MCF 10A (cell line): Measurements from ENCODE around the gene ATG12. TPM values are rescaled to one million over a fixed set of nuclear protein-coding genes. Genes with fewer than 3 reads are reported as not detected.

Experiments used
- BruUV-seq: library from RNA; stranded (reverse); fragments of 400-500 nt; replicated peaks from 2 replicates; lab custom pipeline; 2021; lab: Mats Ljungman, UMichigan
- CTCF ChIA-PET: fragments of 300-600 bp; sonication (Branson Sonifier 250); formaldehyde crosslinking; extraction: SDS; loops from one replicate; lab custom pipeline; 2021; ENCODE audit warnings: antibody characterized with exemption, inconsistent platforms; lab: Yijun Ruan, JAX
- POLR2A ChIA-PET: fragments of 300-600, 350-650 bp; sonication (Branson Sonifier 250); formaldehyde crosslinking; extraction: SDS; loops from one replicate; lab custom pipeline; 2020; ENCODE audit warnings: antibody characterized with exemption, inconsistent platforms; lab: Yijun Ruan, JAX
- DNase-seq: peaks from one replicate; pipeline ENCODE4 v3.0.0-alpha.2; 2018; ENCODE audit not compliant: unreplicated experiment
- H3K27ac Mint-ChIP-seq: one replicate; pipeline ENCODE4 v1.8.0; 2022; ENCODE audit warnings: mild to moderate bottlenecking, low read depth, mixed read lengths; ENCODE audit not compliant: unreplicated experiment
- H3K27me3 Mint-ChIP-seq: one replicate; pipeline ENCODE4 v1.8.0; 2022; ENCODE audit warnings: mixed read lengths; ENCODE audit not compliant: insufficient read depth, unreplicated experiment
- H3K36me3 Mint-ChIP-seq: one replicate; pipeline ENCODE4 v1.8.0; 2022; ENCODE audit warnings: mild to moderate bottlenecking, moderate library complexity, mixed read lengths; ENCODE audit not compliant: insufficient read depth, unreplicated experiment
- H3K4me1 Mint-ChIP-seq: one replicate; pipeline ENCODE4 v1.8.0; 2022; ENCODE audit warnings: mixed read lengths; ENCODE audit not compliant: insufficient read depth, unreplicated experiment
- H3K4me3 Mint-ChIP-seq: one replicate; pipeline ENCODE4 v1.8.0; 2022; ENCODE audit warnings: mild to moderate bottlenecking, moderate library complexity, mixed read lengths; ENCODE audit not compliant: unreplicated experiment
- H3K9me3 Mint-ChIP-seq: one replicate; pipeline ENCODE4 v1.8.0; 2022; ENCODE audit warnings: mixed read lengths; ENCODE audit not compliant: unreplicated experiment
- intact Hi-C: fragments of 100-400 bp; cut with micrococcal nuclease; formaldehyde crosslinking; loops from 2 replicates; pipeline ENCODE4 v1.14.1; 2022
- total RNA-seq: library from RNA; stranded (reverse); gene quantifications from 2 replicates; pipeline ENCODE4 v1.2.3, GENCODE V29; 2022
- TF ChIP-seq, protein P1 (sequence below): fragments of 200-600 bp; IDR thresholded peaks from one replicate; pipeline ENCODE4 v1.8.0; 2022; ENCODE audit warnings: antibody characterized with exemption, mild to moderate bottlenecking; ENCODE audit not compliant: unreplicated experiment

Gene ATG12
- total RNA-seq, 1 experiment from 2014 or later = 42.6 TPM

DNA sequence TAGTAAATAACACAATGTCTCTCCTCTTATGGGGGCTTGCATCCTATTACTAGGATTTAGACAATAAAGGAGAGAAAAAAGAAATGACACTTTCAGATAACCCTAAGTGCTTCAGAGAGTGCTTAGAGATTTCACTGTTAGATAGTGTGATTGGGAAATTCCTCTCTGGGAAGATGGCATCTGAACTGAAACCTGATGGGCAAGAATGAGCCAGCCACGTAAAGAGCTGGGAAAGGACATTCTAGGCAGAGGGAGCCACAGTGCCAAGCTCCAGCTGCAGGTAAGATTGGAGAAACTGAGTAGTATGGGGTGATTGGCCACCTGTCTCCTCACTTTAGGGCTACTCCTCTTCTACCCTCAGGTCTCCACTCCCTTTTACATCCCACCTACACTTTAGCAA lies 39.4 kb downstream of the ATG12 start:
- no TSS peak for BruUV-seq
- TF ChIP-seq, protein P1, sequence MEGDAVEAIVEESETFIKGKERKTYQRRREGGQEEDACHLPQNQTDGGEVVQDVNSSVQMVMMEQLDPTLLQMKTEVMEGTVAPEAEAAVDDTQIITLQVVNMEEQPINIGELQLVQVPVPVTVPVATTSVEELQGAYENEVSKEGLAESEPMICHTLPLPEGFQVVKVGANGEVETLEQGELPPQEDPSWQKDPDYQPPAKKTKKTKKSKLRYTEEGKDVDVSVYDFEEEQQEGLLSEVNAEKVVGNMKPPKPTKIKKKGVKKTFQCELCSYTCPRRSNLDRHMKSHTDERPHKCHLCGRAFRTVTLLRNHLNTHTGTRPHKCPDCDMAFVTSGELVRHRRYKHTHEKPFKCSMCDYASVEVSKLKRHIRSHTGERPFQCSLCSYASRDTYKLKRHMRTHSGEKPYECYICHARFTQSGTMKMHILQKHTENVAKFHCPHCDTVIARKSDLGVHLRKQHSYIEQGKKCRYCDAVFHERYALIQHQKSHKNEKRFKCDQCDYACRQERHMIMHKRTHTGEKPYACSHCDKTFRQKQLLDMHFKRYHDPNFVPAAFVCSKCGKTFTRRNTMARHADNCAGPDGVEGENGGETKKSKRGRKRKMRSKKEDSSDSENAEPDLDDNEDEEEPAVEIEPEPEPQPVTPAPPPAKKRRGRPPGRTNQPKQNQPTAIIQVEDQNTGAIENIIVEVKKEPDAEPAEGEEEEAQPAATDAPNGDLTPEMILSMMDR = no peak
- ChIA-PET POLR2A (interaction anchor here (0.6 kb wide), 1 partner anchor 41 kb away, joined by 3 read pairs; no protein-coding TSS in a partner anchor), CTCF (no interaction called here)
- Mint-ChIP-seq H3K27me3 (no peaks in the 10 kb centered on the region), H3K4me3 (no peak overlapping the region), H3K27ac (no peak overlapping the region), H3K4me1 (no peaks in the 10 kb centered on the region), H3K36me3 (no peaks in the 10 kb centered on the region), H3K9me3 (no peaks in the 10 kb centered on the region)
- intact Hi-C loops = no loop called here
- no peak for DNase-seq

DNA sequence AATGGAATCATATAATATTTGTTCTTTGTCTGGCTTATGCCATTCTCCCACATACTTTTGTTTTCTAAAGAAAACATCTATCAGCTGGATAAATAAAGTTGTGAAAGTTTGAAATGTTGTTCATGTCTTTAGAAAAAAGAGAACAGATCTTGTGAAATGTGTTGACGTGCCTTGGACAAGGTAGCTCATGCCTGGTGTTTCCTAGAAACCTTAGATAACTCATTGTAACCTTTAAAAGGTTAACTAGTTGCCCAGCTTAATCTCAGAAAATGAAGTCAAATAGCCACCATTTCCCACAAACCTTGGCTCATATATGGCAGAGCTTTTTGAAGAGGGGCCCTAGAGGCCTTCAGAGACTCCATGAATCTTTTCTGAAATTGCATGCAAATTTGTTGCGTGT lies 40.2 kb downstream of the ATG12 start:
- TF ChIP-seq, protein P1 = no peak
- DNase-seq = no peak
- Mint-ChIP-seq H3K9me3 (no peaks in the 10 kb centered on the region), H3K27ac (no peak overlapping the region), H3K4me3 (no peak overlapping the region), H3K27me3 (no peaks in the 10 kb centered on the region), H3K36me3 (no peaks in the 10 kb centered on the region), H3K4me1 (no peaks in the 10 kb centered on the region)
- ChIA-PET CTCF (interaction anchor here (0.6 kb wide), 1 partner anchor 62 kb away, joined by 4 read pairs; no protein-coding TSS in a partner anchor), POLR2A (no interaction called here)
- intact Hi-C loops = no loop called here
- BruUV-seq = no TSS peak

DNA sequence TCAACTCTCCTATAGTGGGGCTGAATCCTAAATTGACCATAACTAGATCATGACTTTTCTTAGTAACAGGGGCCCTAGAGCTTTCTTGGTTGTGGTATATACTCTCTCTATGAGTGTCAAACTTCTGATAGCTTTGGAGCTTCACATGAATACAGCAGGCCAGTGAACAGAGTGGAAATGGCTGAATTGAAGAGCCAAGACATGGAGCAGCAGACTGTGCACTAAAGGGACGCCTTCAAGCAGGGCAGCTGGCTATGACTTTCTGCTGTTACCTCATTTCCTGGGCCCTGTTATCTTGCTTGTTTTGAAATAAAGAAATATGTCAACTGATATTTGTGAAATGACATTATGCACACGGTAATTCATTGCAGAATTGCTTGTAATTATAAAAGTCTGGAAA lies 41.3 kb downstream of the ATG12 start:
- ChIA-PET POLR2A (interaction anchor here (0.9 kb wide), 1 partner anchor 12 kb away, joined by 4 read pairs; no protein-coding TSS in a partner anchor), CTCF (interaction anchor here (0.7 kb wide), 1 partner anchor 12 kb away, joined by 4 read pairs; no protein-coding TSS in a partner anchor)
- H3K4me1 Mint-ChIP-seq = no peaks in the 10 kb centered on the region
- H3K36me3 Mint-ChIP-seq = no peaks in the 10 kb centered on the region
- no peaks in the 10 kb centered on the region for H3K27me3 Mint-ChIP-seq
- intact Hi-C loops = no loop called here
- DNase-seq = no peak
- no TSS peak for BruUV-seq
- H3K9me3 Mint-ChIP-seq = no peaks in the 10 kb centered on the region
- TF ChIP-seq, protein P1 = no peak
- H3K27ac Mint-ChIP-seq = no peak overlapping the region
- H3K4me3 Mint-ChIP-seq = no peak overlapping the region

DNA sequence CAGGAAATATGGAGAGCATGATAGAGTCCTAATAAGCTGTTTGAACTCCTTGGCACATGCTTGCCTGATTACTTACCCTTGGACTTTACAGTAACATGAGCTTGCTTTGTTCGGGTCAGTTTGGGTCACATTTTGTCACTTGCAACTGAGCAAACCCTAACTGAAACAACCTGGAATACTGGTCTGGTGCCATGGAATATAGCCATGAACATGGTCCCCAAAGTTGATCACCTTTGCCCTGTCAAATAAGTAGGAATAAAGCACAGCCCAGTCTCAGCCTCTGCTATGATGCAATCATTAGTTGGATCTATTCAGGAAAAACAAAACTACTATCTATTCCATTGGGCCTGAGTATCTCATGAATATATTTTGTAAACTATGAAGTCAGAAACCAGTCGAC lies 43.1 kb downstream of the ATG12 start:
- intact Hi-C loops = no loop called here
- Mint-ChIP-seq H3K36me3 (no peaks in the 10 kb centered on the region), H3K4me3 (no peak overlapping the region), H3K27me3 (peaks cover 4% of the 10 kb centered on the region), H3K27ac (no peak overlapping the region), H3K9me3 (no peaks in the 10 kb centered on the region), H3K4me1 (no peaks in the 10 kb centered on the region)
- TF ChIP-seq, protein P1 = no peak
- BruUV-seq = no TSS peak
- no peak for DNase-seq
- ChIA-PET CTCF (interaction anchor here (0.6 to 1.6 kb wide), 2 partner anchors 20 to 183 kb away, joined by 3 to 6 read pairs; no protein-coding TSS in a partner anchor), POLR2A (no interaction called here)
